AG04450 (cell line): ENCODE measurements around the gene FAM13A. TPM values are rescaled to one million over a fixed set of nuclear protein-coding genes. Genes with fewer than 3 reads are reported as not detected.

Experiments used
- CTCF ChIA-PET: fragments of 300-600, 350-600 bp; formaldehyde crosslinking; extraction: SDS; loops from one replicate; lab custom pipeline; 2022; ENCODE audit warnings: antibody characterized with exemption, inconsistent platforms; lab: Charles Lee
- POLR2A ChIA-PET: fragments of 350-600 bp; formaldehyde crosslinking; extraction: SDS; loops from one replicate; lab custom pipeline; 2021; ENCODE audit warnings: antibody characterized with exemption, inconsistent platforms; lab: Yijun Ruan, JAX
- DNase-seq: peaks from one replicate; pipeline ENCODE4 v3.0.0-alpha.2; 2011; ENCODE audit warnings: low read depth, low spot score
- H3K27ac ChIP-seq: one replicate; pipeline ENCODE4 v1.5.1; 2012; ENCODE audit warnings: low read depth, low read length, control low read depth
- H3K27me3 ChIP-seq: one replicate; pipeline ENCODE4 v1.6.0; 2012; ENCODE audit warnings: low read length; ENCODE audit not compliant: control insufficient read depth, insufficient read depth
- H3K4me3 ChIP-seq: 2 replicates; pipeline ENCODE4 v1.5.1; 2011; ENCODE audit warnings: mild to moderate bottlenecking, low read depth, low read length, control low read depth
- H3K9me3 ChIP-seq: 2 replicates; pipeline ENCODE4 v1.5.1; 2012; ENCODE audit warnings: low read length; ENCODE audit not compliant: control insufficient read depth, insufficient read depth
- polyA plus RNA-seq: library from polyadenylated mRNA; depleted of rRNA; stranded (reverse); fragments of >200 nt; gene quantifications from 2 replicates; pipeline ENCODE4 v1.2.3, GENCODE V29; 2011
- TF ChIP-seq, protein P1 (sequence below): IDR thresholded peaks from 2 replicates; pipeline ENCODE4 v1.5.1; 2011; ENCODE audit warnings: low read depth, low read length, control low read depth, inconsistent platforms

Gene FAM13A
- polyA plus RNA-seq, 1 experiment: 27.6 TPM

DNA sequence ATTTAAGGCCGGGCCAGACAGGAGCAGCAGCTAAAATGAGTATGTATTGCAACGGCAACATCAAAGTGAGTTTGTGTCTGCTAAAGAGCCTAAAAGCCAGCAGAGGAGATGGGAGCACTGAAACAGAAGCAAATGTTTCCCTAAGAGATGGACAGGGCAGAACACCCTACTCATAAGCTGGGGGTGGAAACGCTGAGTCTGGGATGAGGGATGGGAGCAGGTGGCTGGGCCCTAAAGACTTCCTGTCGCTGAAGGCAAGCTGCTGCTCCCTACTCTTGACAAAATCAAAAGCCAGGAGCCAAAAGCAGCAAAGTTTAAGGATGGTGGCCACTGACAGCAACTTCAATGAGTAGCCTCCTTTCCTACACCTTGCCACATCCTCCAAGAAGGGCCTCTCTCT is 318.8 kb downstream of the FAM13A start:
- H3K9me3 ChIP-seq: no peaks in the 10 kb centered on the region
- no peak for DNase-seq
- ChIA-PET POLR2A (no interaction called here), CTCF (no interaction called here)
- TF ChIP-seq, protein P1, sequence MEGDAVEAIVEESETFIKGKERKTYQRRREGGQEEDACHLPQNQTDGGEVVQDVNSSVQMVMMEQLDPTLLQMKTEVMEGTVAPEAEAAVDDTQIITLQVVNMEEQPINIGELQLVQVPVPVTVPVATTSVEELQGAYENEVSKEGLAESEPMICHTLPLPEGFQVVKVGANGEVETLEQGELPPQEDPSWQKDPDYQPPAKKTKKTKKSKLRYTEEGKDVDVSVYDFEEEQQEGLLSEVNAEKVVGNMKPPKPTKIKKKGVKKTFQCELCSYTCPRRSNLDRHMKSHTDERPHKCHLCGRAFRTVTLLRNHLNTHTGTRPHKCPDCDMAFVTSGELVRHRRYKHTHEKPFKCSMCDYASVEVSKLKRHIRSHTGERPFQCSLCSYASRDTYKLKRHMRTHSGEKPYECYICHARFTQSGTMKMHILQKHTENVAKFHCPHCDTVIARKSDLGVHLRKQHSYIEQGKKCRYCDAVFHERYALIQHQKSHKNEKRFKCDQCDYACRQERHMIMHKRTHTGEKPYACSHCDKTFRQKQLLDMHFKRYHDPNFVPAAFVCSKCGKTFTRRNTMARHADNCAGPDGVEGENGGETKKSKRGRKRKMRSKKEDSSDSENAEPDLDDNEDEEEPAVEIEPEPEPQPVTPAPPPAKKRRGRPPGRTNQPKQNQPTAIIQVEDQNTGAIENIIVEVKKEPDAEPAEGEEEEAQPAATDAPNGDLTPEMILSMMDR: no peak
- no peak overlapping the region for H3K4me3 ChIP-seq
- H3K27ac ChIP-seq: no peak overlapping the region
- H3K27me3 ChIP-seq: no peaks in the 10 kb centered on the region

DNA sequence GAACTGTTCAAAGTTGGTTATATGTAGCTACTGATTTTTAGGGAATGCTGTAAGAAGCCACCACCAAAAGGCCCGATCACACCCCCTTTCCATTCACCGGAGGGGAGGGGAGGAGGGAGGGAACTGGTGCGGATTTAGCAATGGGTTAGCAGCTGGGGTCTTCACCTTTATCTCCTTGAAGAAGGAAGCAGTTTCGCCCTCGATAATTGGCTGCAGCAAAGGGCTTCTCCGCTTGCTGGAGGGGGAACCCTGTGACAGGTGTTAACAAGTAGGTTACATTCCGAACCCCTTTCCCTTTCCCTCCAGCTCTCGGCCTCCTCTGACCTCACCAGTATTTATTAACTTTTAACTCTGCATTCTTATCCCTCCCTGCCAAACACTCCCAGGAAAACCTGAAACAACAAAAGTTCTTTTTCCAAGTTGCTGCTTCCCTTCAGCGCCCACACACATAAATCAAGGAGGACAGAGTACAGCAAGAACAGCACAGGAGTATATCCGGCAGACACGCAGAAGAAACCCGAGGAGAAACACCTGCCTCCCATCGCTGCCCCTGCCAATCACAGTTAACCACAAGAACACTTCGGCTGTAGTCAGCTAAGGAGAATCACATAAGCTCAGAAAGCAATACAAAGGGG is 319.6 kb downstream of the FAM13A start:
- no peak overlapping the region for H3K27ac ChIP-seq
- POLR2A ChIA-PET: no interaction called here
- no peaks in the 10 kb centered on the region for H3K9me3 ChIP-seq
- TF ChIP-seq, protein P1: no peak
- no peak overlapping the region for H3K4me3 ChIP-seq
- CTCF ChIA-PET: interaction anchor here (1.2 kb wide), 1 partner anchor 64 kb away, joined by 3 read pairs; no protein-coding TSS in a partner anchor
- no peak for DNase-seq
- H3K27me3 ChIP-seq: no peaks in the 10 kb centered on the region

DNA sequence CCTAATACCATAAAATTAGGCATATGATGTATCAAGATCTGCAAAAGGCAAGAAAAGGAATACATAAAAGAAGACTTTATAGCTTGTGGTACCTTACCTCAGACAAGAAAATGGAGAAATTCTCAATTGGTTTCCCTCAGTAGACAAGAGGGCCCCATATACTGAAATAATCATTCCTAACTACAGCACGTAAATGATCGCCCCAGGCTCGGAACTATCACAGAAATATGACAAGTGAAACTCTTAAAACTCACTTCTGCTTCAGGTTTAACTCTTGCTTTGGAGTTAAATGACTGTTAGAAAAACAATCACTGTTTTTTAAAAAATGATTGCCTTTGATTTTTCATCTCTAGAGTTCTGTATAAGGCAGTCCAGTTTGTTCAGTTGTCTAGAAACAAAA is 320.7 kb downstream of the FAM13A start:
- TF ChIP-seq, protein P1: no peak
- Histone ChIP-seq H3K27me3 (no peaks in the 10 kb centered on the region), H3K4me3 (no peak overlapping the region), H3K9me3 (no peaks in the 10 kb centered on the region), H3K27ac (no peak overlapping the region)
- POLR2A ChIA-PET: no interaction called here
- CTCF ChIA-PET: interaction anchor here (1.0 to 1.2 kb wide), 2 partner anchors 63 to 265 kb away, joined by 3 read pairs; no protein-coding TSS in a partner anchor
- DNase-seq: no peak

DNA sequence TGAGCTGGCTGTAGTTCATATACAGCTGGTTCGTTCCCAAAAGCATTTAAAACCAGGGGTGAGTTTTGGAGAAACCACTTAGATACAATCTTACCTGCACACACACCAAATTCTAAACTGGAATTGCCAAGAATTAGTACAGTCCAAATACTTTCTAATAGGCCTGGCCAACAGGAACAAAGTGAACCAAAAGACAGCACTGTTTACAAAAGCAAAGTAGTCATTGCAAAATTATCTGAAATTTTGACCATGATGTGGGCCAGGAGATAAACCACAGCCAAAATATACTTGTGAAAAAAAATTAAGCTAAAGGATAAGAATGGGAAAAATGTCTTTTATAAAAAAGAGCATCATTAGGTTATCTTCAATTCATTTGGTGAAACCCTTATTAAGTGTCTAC is 321.4 kb downstream of the FAM13A start:
- TF ChIP-seq, protein P1: no peak
- H3K27ac ChIP-seq: no peak overlapping the region
- H3K27me3 ChIP-seq: no peaks in the 10 kb centered on the region
- ChIA-PET POLR2A (no interaction called here), CTCF (interaction anchor here (1.0 to 1.8 kb wide), 3 partner anchors 196 to 288 kb away, joined by 3 to 6 read pairs (median 6); no protein-coding TSS in a partner anchor)
- H3K9me3 ChIP-seq: no peaks in the 10 kb centered on the region
- no peak for DNase-seq
- H3K4me3 ChIP-seq: no peak overlapping the region

DNA sequence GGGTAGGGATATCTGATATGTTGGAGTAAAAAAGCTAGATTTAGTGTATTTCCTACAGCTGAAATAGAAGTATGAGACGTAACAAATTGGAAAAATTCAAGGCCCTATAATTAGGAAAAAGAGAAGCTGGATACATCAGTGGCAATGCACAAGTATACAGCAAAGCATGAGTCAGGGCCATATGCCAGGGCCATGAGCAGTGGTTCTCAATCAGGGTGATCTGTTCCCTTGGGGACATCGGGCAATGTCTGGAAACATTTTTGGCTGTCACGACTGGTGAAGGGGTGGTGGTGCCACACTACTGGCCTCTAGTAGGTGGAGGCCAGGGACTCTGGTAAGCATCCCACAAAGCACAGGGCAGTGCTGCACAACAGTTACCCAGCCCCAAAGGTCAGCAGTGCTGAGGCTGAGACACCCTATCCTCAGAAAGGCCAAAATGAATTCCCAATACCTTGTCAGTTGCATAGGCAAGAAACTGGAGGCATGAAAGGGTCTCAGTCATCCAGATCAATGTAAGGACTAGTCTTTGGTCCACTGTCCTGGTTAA is 322.5 kb downstream of the FAM13A start:
- ChIA-PET CTCF (interaction anchor here (1.4 to 1.8 kb wide), 2 partner anchors 195 to 289 kb away, joined by 6 read pairs; no protein-coding TSS in a partner anchor), POLR2A (no interaction called here)
- H3K27ac ChIP-seq: no peak overlapping the region
- TF ChIP-seq, protein P1: no peak
- no peak overlapping the region for H3K4me3 ChIP-seq
- no peaks in the 10 kb centered on the region for H3K9me3 ChIP-seq
- no peaks in the 10 kb centered on the region for H3K27me3 ChIP-seq
- DNase-seq: no peak
